T1000 (cell line): Measurements from ENCODE around the gene FADS6.
"Not testable (repeated sequence)": the region's sequence is repeated elsewhere in the genome, so short reads cannot be mapped to it uniquely, and the experiment has no call there.

Experiments
- DNase-seq: peaks from one replicate; lab custom pipeline; 2025; ENCODE audit warnings: mixed read lengths; lab: John Stamatoyannopoulos, UW

Gene FADS6

DNA sequence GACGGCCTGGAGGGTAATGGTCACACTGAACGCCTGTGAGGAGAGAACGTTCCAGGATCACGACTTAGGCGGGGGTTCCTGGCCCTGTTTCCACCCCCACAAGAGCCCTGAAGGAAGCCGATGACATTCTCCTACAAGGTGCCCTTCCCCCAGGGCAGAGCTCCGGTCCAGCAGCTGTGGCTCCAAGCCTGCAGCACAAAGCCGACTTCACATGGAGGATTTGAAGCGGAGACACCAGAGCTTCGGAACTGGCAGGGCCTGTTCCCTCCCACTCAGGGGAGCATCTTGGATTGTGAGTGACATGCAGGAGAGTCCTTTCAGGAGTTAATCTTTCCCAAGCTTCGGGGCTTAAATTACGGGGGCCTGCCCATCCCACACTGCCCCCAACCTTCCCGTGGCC lies 5.0 kb downstream of the FADS6 start:
- no peak for DNase-seq

GRCh38 chr17:74883241-74883745 lies 10.1 kb downstream of the FADS6 start:
- DNase-seq = no peak

- no peak for DNase-seq
Observed at GRCh38 chr17:74882517-74883240, 10.8 kb downstream of the FADS6 start.

GRCh38 chr17:74881073-74881472 lies 12.4 kb downstream of the FADS6 start:
- no peak for DNase-seq

GRCh38 chr17:74879308-74879707 lies 14.1 kb downstream of the FADS6 start:
- DNase-seq = no peak

DNA sequence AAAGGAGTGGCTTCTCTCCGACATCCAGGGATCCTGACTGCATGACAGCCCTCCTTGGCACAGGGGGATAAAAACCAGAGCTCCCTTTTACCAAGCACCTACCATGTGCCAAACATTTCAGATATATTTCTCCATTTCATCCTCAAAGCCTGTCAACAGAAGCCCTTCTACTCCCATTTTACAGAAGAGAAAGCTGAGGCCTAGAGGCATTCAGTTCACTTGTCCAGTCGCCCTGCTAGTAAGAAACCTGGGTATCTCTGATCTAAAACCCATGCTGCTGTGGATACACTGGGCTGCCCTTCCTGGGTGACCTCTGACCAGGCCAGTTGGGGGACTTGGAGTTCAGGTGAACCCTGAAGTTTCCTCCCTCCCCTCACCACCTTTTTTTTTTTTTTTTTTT lies 14.8 kb downstream of the FADS6 start:
- no peak for DNase-seq

GRCh38 chr17:74877592-74878548 lies 15.6 kb downstream of the FADS6 start:
- no peak for DNase-seq

DNA sequence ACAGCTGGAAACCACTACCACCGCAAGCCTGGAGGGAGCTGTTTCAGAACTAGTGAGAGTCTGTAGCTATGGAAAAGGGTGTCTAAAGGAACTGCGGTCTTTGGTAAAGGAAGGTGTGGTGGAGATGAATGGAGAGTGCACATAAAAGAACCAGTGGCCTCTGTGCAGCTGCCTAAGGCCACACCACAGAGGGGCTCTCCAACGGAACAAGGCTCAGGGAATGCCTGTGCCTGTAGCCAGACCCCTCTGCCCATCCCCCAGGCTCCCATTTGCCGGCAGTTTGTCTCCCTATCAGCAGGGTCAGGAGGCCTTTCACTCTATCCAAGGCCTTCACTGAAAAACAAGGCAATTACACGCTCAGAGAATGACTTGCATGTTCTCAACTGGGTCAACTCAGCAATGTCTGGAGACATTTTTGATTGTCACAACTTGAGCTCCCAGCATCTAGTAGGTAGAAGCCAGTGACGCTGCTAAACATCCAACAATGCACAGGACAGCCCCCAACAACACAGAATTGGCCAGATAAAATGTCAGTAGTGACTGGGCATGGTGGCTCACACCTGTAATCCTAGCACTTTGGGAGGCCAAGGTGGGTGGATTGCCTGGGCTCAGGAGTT lies 17.3 kb downstream of the FADS6 start:
- no peak for DNase-seq

- DNase-seq = no peak
Observed at GRCh38 chr17:74875155-74875976, 18.1 kb downstream of the FADS6 start.

- DNase-seq = no peak
Observed at GRCh38 chr17:74874615-74875037, 18.8 kb downstream of the FADS6 start.

GRCh38 chr17:74873874-74874614 lies 19.4 kb downstream of the FADS6 start:
- DNase-seq = no peak

- DNase-seq = peak; percentile 99
Observed at GRCh38 chr17:74873037-74873873, 20.2 kb downstream of the FADS6 start.

GRCh38 chr17:74872313-74873036 lies 21.0 kb downstream of the FADS6 start, which contains the start of gene FDXR:
TSS of gene FDXR (minus strand) at chr17:74872994. CDS start at chr17:74872944, 50 bp downstream.
- no peak for DNase-seq

- no peak for DNase-seq
Observed at GRCh38 chr17:74871356-74872076, 21.9 kb downstream of the FADS6 start.

DNA sequence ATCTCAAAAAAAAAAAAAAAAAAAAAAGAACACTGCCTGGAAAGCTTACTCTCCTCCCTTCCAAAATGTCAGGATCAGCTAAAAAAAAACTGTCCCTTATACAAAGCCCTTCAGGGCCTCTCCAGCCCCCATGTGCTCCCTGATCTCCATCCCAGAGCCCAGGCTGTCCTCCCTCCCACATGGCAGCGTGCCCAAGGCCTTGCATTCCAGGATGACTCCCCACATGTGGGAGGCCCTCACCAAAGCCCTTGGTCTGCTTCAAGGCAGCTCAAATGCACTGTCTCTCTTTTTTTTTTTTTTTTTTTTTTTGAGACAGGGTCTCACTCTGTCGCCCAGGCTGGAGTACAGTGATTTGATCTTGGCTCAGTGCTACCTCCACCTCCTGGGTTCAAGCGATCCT lies 22.9 kb downstream of the FADS6 start:
- no peak for DNase-seq

DNA sequence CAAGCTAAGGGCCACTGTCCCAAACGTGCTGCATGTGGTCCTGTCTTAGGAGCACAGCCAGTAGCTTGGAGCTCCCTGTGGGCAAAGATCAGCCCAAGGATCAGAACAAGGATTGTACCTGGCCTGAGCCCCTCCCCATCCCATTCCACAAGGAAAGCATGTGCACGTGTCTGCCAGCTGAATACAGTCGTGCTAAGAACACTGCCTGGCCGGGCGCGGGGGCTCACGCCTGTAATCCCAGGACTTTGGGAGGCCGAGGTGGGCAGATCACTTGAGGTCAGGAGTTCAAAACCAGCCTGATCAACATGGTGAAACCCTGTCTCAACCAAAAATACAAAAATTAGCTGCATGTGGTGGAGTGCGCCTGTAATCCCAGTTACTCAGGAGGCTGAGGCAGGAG lies 23.4 kb downstream of the FADS6 start:
- DNase-seq = not testable (repeated sequence)

- DNase-seq = no peak
Observed at GRCh38 chr17:74868908-74869255, 24.6 kb downstream of the FADS6 start.

- no peak for DNase-seq
Observed at GRCh38 chr17:74868251-74868907, 25.1 kb downstream of the FADS6 start.
